Measurements from ENCODE around the gene RNF130. TPM values are rescaled to one million over a fixed set of nuclear protein-coding genes. Genes with fewer than 3 reads are reported as not detected.

Gene RNF130
- total and polyA plus RNA-seq, 2 donors from 2014 or later, result 73.9 to 88.1 TPM

GRCh38 chr5:179912951-179913350 lies 158.6 kb downstream of the RNF130 start:
- intact Hi-C loops (cut with DNase I), result no loop called here
- no peaks in the 10 kb centered on the region for H3K9me3 ChIP-seq (ENCODE audit: control insufficient read depth in 2 of 3, insufficient read depth in 1 of 3, low read length in 3 of 3)
- no peak overlapping the region for H3K9ac ChIP-seq (ENCODE audit: low read length in 3 of 3)
- no peak overlapping the region for H3K4me3 ChIP-seq (ENCODE audit: low read length in 3 of 3)
- H3K4me1 ChIP-seq (ENCODE audit: control insufficient read depth in 2 of 3, insufficient read depth in 2 of 3, low read depth in 1 of 3, low read length in 3 of 3), result peaks cover 0 to 2% (median 0%) of the 10 kb centered on the region in 3 donors
- no peak for TF ChIP-seq CTCF (IDR thresholded peaks at IDR 0.05; ENCODE audit: borderline replicate concordance, extremely low read depth, insufficient read depth)
- H3K27ac ChIP-seq (ENCODE audit: low read depth in 2 of 2, low read length in 2 of 2), result no peak overlapping the region
- H3K27me3 ChIP-seq (ENCODE audit: control insufficient read depth, insufficient read depth, low read length), result no peaks in the 10 kb centered on the region
- H3K36me3 ChIP-seq (ENCODE audit: control insufficient read depth in 2 of 3, insufficient read depth in 3 of 3, low read length in 3 of 3), result no peaks in the 10 kb centered on the region
- DNase-seq, result no peak
- FAIRE-seq, result no peak

- no peak overlapping the region for H3K4me3 ChIP-seq (ENCODE audit: low read length in 3 of 3)
- FAIRE-seq (no peak), DNase-seq (no peak)
- H3K9ac ChIP-seq (ENCODE audit: low read length in 3 of 3), result no peak overlapping the region
- TF ChIP-seq CTCF (IDR thresholded peaks at IDR 0.05; ENCODE audit: borderline replicate concordance, extremely low read depth, insufficient read depth), result no peak
- peaks cover 0 to 2% (median 0%) of the 10 kb centered on the region in 3 donors for H3K4me1 ChIP-seq (ENCODE audit: control insufficient read depth in 2 of 3, insufficient read depth in 2 of 3, low read depth in 1 of 3, low read length in 3 of 3)
- H3K27me3 ChIP-seq (ENCODE audit: control insufficient read depth, insufficient read depth, low read length), result no peaks in the 10 kb centered on the region
- H3K9me3 ChIP-seq (ENCODE audit: control insufficient read depth in 2 of 3, insufficient read depth in 1 of 3, low read length in 3 of 3), result no peaks in the 10 kb centered on the region
- intact Hi-C loops (cut with DNase I), result no loop called here
- no peaks in the 10 kb centered on the region for H3K36me3 ChIP-seq (ENCODE audit: control insufficient read depth in 2 of 3, insufficient read depth in 3 of 3, low read length in 3 of 3)
- no peak overlapping the region for H3K27ac ChIP-seq (ENCODE audit: low read depth in 2 of 2, low read length in 2 of 2)
These were observed 159.2 kb downstream of the RNF130 start for GRCh38 chr5:179912386-179912785.

GRCh38 chr5:179909224-179909623 lies 162.3 kb downstream of the RNF130 start:
- TF ChIP-seq CTCF (IDR thresholded peaks at IDR 0.05; ENCODE audit: borderline replicate concordance, extremely low read depth, insufficient read depth), result no peak
- H3K9ac ChIP-seq (ENCODE audit: low read length in 3 of 3), result no peak overlapping the region
- peaks cover 0 to 6% (median 0%) of the 10 kb centered on the region in 3 donors for H3K4me1 ChIP-seq (ENCODE audit: control insufficient read depth in 2 of 3, insufficient read depth in 2 of 3, low read depth in 1 of 3, low read length in 3 of 3)
- no peak for FAIRE-seq
- peaks cover 0 to 2% (median 0%) of the 10 kb centered on the region in 3 donors for H3K36me3 ChIP-seq (ENCODE audit: control insufficient read depth in 2 of 3, insufficient read depth in 3 of 3, low read length in 3 of 3)
- no peak for DNase-seq
- no peaks in the 10 kb centered on the region for H3K27me3 ChIP-seq (ENCODE audit: control insufficient read depth, insufficient read depth, low read length)
- H3K27ac ChIP-seq (ENCODE audit: low read depth in 2 of 2, low read length in 2 of 2), result no peak overlapping the region
- H3K9me3 ChIP-seq (ENCODE audit: control insufficient read depth in 2 of 3, insufficient read depth in 1 of 3, low read length in 3 of 3), result no peaks in the 10 kb centered on the region
- H3K4me3 ChIP-seq (ENCODE audit: low read length in 3 of 3), result no peak overlapping the region
- intact Hi-C loops (cut with DNase I), result no loop called here

GRCh38 chr5:179908528-179908927 lies 163.0 kb downstream of the RNF130 start:
- DNase-seq (peak in 3 of 5 donors; percentile 12 to 79 (median 59)), FAIRE-seq (no peak)
- H3K27ac ChIP-seq (ENCODE audit: low read depth in 2 of 2, low read length in 2 of 2), result no peak overlapping the region
- intact Hi-C loops (cut with DNase I), result no loop called here
- no peak overlapping the region for H3K4me3 ChIP-seq (ENCODE audit: low read length in 3 of 3)
- H3K4me1 ChIP-seq (ENCODE audit: control insufficient read depth in 2 of 3, insufficient read depth in 2 of 3, low read depth in 1 of 3, low read length in 3 of 3), result peaks cover 0 to 6% (median 0%) of the 10 kb centered on the region in 3 donors
- no peak for TF ChIP-seq CTCF (IDR thresholded peaks at IDR 0.05; ENCODE audit: borderline replicate concordance, extremely low read depth, insufficient read depth)
- H3K27me3 ChIP-seq (ENCODE audit: control insufficient read depth, insufficient read depth, low read length), result no peaks in the 10 kb centered on the region
- H3K36me3 ChIP-seq (ENCODE audit: control insufficient read depth in 2 of 3, insufficient read depth in 3 of 3, low read length in 3 of 3), result peaks cover 2 to 4% (median 4%) of the 10 kb centered on the region in 3 donors
- H3K9me3 ChIP-seq (ENCODE audit: control insufficient read depth in 2 of 3, insufficient read depth in 1 of 3, low read length in 3 of 3), result no peaks in the 10 kb centered on the region
- H3K9ac ChIP-seq (ENCODE audit: low read length in 3 of 3), result peak overlapping the region in 1 of 3 donors; percentile 53
